Measurements from ENCODE around the gene METTL2B. TPM values are rescaled to one million over a fixed set of nuclear protein-coding genes. Genes with fewer than 3 reads are reported as not detected.
"Not testable (repeated sequence)": the region's sequence is repeated elsewhere in the genome, so short reads cannot be mapped to it uniquely, and the experiment has no call there.

Gene METTL2B
- total RNA-seq, 1 experiment from 2014 or later, result 44.3 TPM

GRCh38 chr7:128526062-128526466, 49.5 kb downstream of the METTL2B start:
- not testable (repeated sequence) for H2AK5ac ChIP-seq (ENCODE audit: insufficient read length, low read length); H3K36me3 Mint-ChIP-seq (ENCODE audit: insufficient read depth in 1 of 3, low read depth in 3 of 3); H3K79me2 ChIP-seq (ENCODE audit: insufficient read depth, low read length); H3K27ac ChIP-seq (ENCODE audit: insufficient read length, low read depth, low read length); H3K4me3 Mint-ChIP-seq; H4K5ac ChIP-seq (ENCODE audit: insufficient read length, low read depth, low read length); H4K91ac ChIP-seq (ENCODE audit: insufficient read length, low read depth, low read length); H3K23me2 ChIP-seq (ENCODE audit: insufficient read length, low read depth, low read length, poor library complexity, severe bottlenecking); H3K4me1 ChIP-seq (ENCODE audit: insufficient read depth, low read length); H3K9me3 ChIP-seq (ENCODE audit: control insufficient read depth, low read depth, low read length); DNase-seq; H3K9ac ChIP-seq (ENCODE audit: extremely low read depth, insufficient read length, low read length); H3K27ac Mint-ChIP-seq; H3K27me3 Mint-ChIP-seq (ENCODE audit: low read depth); H3K23ac ChIP-seq (ENCODE audit: insufficient read length, low read depth, low read length); H3K56ac ChIP-seq (ENCODE audit: insufficient read length, low read depth, low read length); H2AFZ ChIP-seq (ENCODE audit: low read length); H3K14ac ChIP-seq (ENCODE audit: insufficient read depth, low read length); H3K79me1 ChIP-seq (ENCODE audit: insufficient read depth, low read depth, low read length, poor library complexity, severe bottlenecking); H2BK12ac ChIP-seq (ENCODE audit: insufficient read length, low read depth, low read length); H3K9me3 Mint-ChIP-seq; H3K27me3 ChIP-seq (ENCODE audit: insufficient read depth, low read length); H3K18ac ChIP-seq (ENCODE audit: insufficient read length, low read depth, low read length); H4K20me1 ChIP-seq (ENCODE audit: control insufficient read depth, insufficient read depth, insufficient read length); H2BK120ac ChIP-seq (ENCODE audit: low read depth, low read length, poor library complexity, severe bottlenecking); H3K4me2 ChIP-seq (ENCODE audit: insufficient read depth, insufficient read length, low read length); H2BK15ac ChIP-seq (ENCODE audit: low read depth, low read length); H3K4ac ChIP-seq (ENCODE audit: low read depth, low read length); H4K8ac ChIP-seq (replicated peaks; ENCODE audit: insufficient read length, low read depth, low read length); H2BK5ac ChIP-seq (ENCODE audit: insufficient read length, low read length); H3T11ph ChIP-seq (ENCODE audit: low read length); H2BK20ac ChIP-seq (ENCODE audit: low read depth, low read length, poor library complexity, severe bottlenecking)
- no CpG with 5 or more reads among the region's 3 CpGs for WGBS (ENCODE audit: extremely low coverage, insufficient read length, low lambda C conversion rate)
- peaks cover 15 to 16% of the 10 kb centered on the region in 2 experiments for H3K4me1 Mint-ChIP-seq

- H3K18ac ChIP-seq (ENCODE audit: insufficient read length, low read depth, low read length); H2BK15ac ChIP-seq (ENCODE audit: low read depth, low read length); H2AFZ ChIP-seq (ENCODE audit: low read length); H3K27me3 Mint-ChIP-seq (ENCODE audit: low read depth); H4K20me1 ChIP-seq (ENCODE audit: control insufficient read depth, insufficient read depth, insufficient read length); H3K4me2 ChIP-seq (ENCODE audit: insufficient read depth, insufficient read length, low read length); H2BK20ac ChIP-seq (ENCODE audit: low read depth, low read length, poor library complexity, severe bottlenecking); H3K27ac Mint-ChIP-seq; H3K27me3 ChIP-seq (ENCODE audit: insufficient read depth, low read length); H3K14ac ChIP-seq (ENCODE audit: insufficient read depth, low read length); H3K23ac ChIP-seq (ENCODE audit: insufficient read length, low read depth, low read length); H3K9me3 ChIP-seq (ENCODE audit: control insufficient read depth, low read depth, low read length); H3K79me1 ChIP-seq (ENCODE audit: insufficient read depth, low read depth, low read length, poor library complexity, severe bottlenecking); H2BK12ac ChIP-seq (ENCODE audit: insufficient read length, low read depth, low read length); H3K9ac ChIP-seq (ENCODE audit: extremely low read depth, insufficient read length, low read length); H3K4ac ChIP-seq (ENCODE audit: low read depth, low read length); H4K5ac ChIP-seq (ENCODE audit: insufficient read length, low read depth, low read length); H3K4me3 Mint-ChIP-seq; H3K56ac ChIP-seq (ENCODE audit: insufficient read length, low read depth, low read length); H3K9me3 Mint-ChIP-seq; DNase-seq; H3K27ac ChIP-seq (ENCODE audit: insufficient read length, low read depth, low read length); H3K4me1 ChIP-seq (ENCODE audit: insufficient read depth, low read length); H4K91ac ChIP-seq (ENCODE audit: insufficient read length, low read depth, low read length); H4K8ac ChIP-seq (replicated peaks; ENCODE audit: insufficient read length, low read depth, low read length); H3K23me2 ChIP-seq (ENCODE audit: insufficient read length, low read depth, low read length, poor library complexity, severe bottlenecking); H3T11ph ChIP-seq (ENCODE audit: low read length); H2AK5ac ChIP-seq (ENCODE audit: insufficient read length, low read length); H2BK120ac ChIP-seq (ENCODE audit: low read depth, low read length, poor library complexity, severe bottlenecking); H2BK5ac ChIP-seq (ENCODE audit: insufficient read length, low read length); H3K79me2 ChIP-seq (ENCODE audit: insufficient read depth, low read length): not testable (repeated sequence)
- Mint-ChIP-seq H3K4me1 (peaks cover 21 to 26% of the 10 kb centered on the region in 2 experiments), H3K36me3 (ENCODE audit: insufficient read depth in 1 of 3, low read depth in 3 of 3) (peaks cover 7 to 16% (median 13%) of the 10 kb centered on the region in 3 experiments)
- WGBS (ENCODE audit: extremely low coverage, insufficient read length, low lambda C conversion rate), result no CpG with 5 or more reads among the region's 16 CpGs
These were observed 52.6 kb downstream of the METTL2B start for GRCh38 chr7:128529191-128529590.

Measured in H9 (cell line).